Measurements from ENCODE around the gene PPEF2.

The PPEF2 gene

DNA sequence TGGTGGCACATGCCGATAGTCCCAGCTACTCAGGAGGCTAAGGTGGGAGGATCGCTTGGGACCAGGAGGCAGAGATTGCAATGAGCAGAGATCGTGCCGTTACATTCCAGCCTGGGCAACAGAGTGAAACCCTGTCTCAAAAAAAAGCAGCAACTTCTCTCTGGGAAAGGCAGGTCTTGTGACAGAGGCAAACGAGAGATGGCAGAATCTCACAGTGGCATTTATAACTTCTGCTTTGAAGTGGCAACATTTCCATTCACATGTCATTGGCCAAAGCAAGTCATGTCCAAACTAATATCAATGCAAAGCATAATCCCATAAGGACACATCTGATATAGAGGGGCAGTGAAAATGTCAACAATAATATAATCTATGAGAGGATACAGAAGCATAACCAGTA lies 79.8 kb downstream of the PPEF2 start:
- DNase-seq = no peak

DNA sequence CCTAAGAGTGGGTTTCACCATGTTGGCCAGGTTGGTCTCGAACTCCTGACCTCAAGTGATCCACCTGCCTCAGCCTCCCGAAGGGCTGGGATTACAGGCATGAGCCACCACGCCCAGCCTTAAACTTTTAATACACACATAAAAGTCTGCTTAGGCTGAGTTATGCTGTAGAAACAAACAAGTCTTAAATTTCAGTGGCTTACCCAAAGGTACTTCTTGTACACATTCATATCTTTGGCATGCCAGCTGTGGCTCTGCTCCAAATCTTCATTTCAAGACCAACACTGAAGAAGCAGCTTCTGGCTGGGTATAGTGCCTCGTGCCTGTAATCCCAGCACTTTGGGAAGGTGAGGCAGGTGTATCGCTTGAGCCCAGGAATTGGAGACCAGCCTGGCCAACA lies 80.3 kb downstream of the PPEF2 start:
- DNase-seq = no peak

DNA sequence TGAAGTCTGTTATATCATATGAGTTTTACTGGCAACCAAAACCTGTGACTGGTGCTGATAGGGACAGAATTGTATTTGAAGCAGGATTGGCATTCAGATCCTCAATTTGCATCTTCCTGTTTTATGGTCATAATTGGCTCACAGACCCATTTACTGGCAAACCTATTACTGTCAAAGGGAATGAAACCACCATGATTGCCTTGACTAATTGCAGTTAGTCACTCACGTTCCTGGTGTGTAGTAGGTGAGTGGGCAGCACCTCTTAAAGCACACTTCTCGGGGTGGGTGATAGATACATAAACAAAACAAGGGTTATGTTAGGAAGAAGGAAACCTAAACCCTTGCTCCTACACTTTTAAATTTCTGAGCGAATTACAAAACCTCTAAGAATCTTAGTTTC lies 81.0 kb downstream of the PPEF2 start:
- no peak for DNase-seq

DNA sequence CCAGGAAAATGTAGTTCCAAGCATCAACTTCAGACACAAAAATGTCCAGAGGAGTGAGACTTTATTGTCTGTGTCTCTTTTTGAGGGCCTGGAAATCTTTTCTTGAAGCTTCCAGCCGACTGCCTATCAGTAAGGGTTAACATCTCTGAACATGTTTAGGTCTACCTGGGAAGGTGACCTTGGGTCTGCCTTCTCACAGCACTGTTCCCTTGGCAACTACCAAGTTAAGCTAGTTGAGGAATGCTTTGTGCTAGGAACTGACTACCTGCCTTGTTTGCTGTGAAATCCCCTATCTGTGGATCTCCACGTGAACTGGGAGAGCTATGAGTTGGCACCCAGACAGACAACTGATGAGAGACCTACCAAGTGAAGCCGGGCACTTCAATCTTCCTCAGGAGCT lies 81.6 kb downstream of the PPEF2 start:
- no peak for DNase-seq

DNA sequence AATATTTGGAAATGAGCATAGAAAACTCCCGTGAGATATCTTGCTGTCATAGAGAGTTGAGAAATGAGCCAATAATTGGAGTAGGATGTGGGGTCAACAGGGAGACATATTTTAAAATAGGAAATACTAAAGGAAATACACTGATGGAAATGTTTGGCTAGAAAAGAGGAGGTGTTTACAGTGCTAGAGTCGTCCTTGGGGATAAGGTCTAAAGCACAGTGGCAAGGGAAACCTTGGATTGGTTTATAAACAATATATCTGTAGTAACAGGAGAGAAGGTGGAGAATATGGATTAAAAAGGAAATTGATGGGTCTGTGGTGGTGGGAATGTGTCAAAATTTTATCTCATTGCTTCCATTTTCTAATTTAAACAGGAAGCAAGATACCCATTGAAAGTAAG lies 82.1 kb downstream of the PPEF2 start:
- DNase-seq = no peak

DNA sequence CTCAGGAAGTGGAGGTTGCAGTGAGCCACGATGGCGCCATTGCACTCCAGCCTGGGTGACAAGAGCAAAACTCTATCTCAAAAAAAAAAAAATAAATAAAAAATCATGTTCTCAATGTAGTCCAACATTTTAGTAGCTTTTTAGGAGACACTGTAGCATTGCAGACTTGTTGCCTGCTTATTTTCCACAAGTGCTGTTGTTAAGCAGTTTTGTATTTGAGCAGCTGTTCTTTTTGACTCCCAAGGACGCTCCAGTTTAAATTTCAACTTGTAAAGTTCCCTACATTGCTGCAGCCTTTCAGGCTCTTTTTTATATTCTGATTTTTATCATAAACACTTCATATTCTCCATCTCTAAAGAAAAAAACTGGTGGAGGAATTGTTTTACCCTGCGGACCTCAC lies 83.1 kb downstream of the PPEF2 start:
- DNase-seq = no peak

DNA sequence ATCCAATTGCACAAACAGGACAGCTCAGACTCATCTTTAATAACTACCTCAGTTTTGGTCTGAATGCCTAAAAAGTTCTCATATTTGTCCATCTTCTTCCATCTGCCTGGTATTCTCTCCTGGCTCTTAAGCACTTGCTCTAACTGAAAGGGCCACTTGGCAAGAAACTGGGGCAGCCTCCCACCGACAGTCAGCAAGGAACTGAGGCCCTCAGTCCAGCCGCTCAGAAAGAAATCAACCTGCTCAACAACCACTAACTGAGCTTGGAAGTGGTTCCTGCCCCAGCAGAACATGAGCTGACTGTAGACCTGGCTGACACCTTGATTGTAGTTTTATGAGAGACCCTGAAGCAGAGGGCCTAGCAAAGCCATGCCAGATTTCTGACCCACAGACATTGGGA lies 84.4 kb downstream of the PPEF2 start:
- DNase-seq = no peak

Measured in DMS153 (cell line).